ENCODE measurements around the gene LIN7C.
"Not testable (repeated sequence)": the region's sequence is repeated elsewhere in the genome, so short reads cannot be mapped to it uniquely, and the experiment has no call there.

The LIN7C gene

GRCh38 chr11:27468995-27469695 is 37.4 kb downstream of the LIN7C start:
- no peak for DNase-seq (ENCODE audit: low spot score)

GRCh38 chr11:27468209-27468994 is 38.2 kb downstream of the LIN7C start:
- DNase-seq (ENCODE audit: low spot score): no peak

GRCh38 chr11:27467181-27467913 is 39.2 kb downstream of the LIN7C start:
- no peak for DNase-seq (ENCODE audit: low spot score)

GRCh38 chr11:27466363-27466762 is 40.2 kb downstream of the LIN7C start:
- DNase-seq (ENCODE audit: low spot score): no peak

GRCh38 chr11:27465629-27466028 is 40.9 kb downstream of the LIN7C start:
- DNase-seq (ENCODE audit: low spot score): no peak

- no peak for DNase-seq (ENCODE audit: low spot score)
These were observed 41.7 kb downstream of the LIN7C start for GRCh38 chr11:27464909-27465308.

- no peak for DNase-seq (ENCODE audit: low spot score)
These were observed 42.3 kb downstream of the LIN7C start for GRCh38 chr11:27464289-27464696.

GRCh38 chr11:27462543-27462942 is 44.0 kb downstream of the LIN7C start:
- no peak for DNase-seq (ENCODE audit: low spot score)

- no peak for DNase-seq (ENCODE audit: low spot score)
These were observed 46.2 kb downstream of the LIN7C start for GRCh38 chr11:27460158-27460978.

GRCh38 chr11:27459191-27459590 is 47.4 kb downstream of the LIN7C start:
- no peak for DNase-seq (ENCODE audit: low spot score)

- no peak for DNase-seq (ENCODE audit: low spot score)
These were observed 48.4 kb downstream of the LIN7C start for GRCh38 chr11:27458182-27458581.

- DNase-seq (ENCODE audit: low spot score): no peak
These were observed 49.7 kb downstream of the LIN7C start for GRCh38 chr11:27456795-27457329.

- no peak for DNase-seq (ENCODE audit: low spot score)
These were observed 50.3 kb downstream of the LIN7C start for GRCh38 chr11:27456140-27456794.

- DNase-seq (ENCODE audit: low spot score): no peak
These were observed 50.9 kb downstream of the LIN7C start for GRCh38 chr11:27455667-27456066.

- DNase-seq (ENCODE audit: low spot score): no peak
These were observed 52.9 kb downstream of the LIN7C start for GRCh38 chr11:27453701-27454100.

GRCh38 chr11:27452147-27452546 is 54.4 kb downstream of the LIN7C start:
- no peak for DNase-seq (ENCODE audit: low spot score)

- no peak for DNase-seq (ENCODE audit: low spot score)
These were observed 55.2 kb downstream of the LIN7C start for GRCh38 chr11:27451244-27451965.

GRCh38 chr11:27448184-27448540 is 58.4 kb downstream of the LIN7C start:
- DNase-seq (ENCODE audit: low spot score): not testable (repeated sequence)

GRCh38 chr11:27447288-27448183 is 59.0 kb downstream of the LIN7C start:
- no peak for DNase-seq (ENCODE audit: low spot score)
